Measurements from ENCODE around the gene ZKSCAN1. TPM values are rescaled to one million over a fixed set of nuclear protein-coding genes. Genes with fewer than 3 reads are reported as not detected.

The ZKSCAN1 gene
- total RNA-seq, 1 experiment from 2014 or later = 29.8 TPM

GRCh38 chr7:100088621-100089457 is 73.4 kb downstream of the ZKSCAN1 start, which contains the start of gene COPS6:
Gene COPS6 (plus strand): TSS chr7:100088969. CDS start chr7:100088991, 22 bp downstream.
- Histone ChIP-seq H3K23me2 (ENCODE audit: insufficient read length, low read depth, low read length, poor library complexity, severe bottlenecking) (peaks cover 4% of the 10 kb centered on the region), H3K9ac (ENCODE audit: extremely low read depth, insufficient read length, low read length) (peak within 1 kb of the TSS; percentile 93), H3K27me3 (ENCODE audit: insufficient read depth, low read length) (no peaks in the 10 kb centered on the region), H2BK15ac (ENCODE audit: low read depth, low read length) (no peak within 1 kb of the TSS), H3K79me2 (ENCODE audit: insufficient read depth, low read length) (no peaks in the 10 kb centered on the region), H4K5ac (ENCODE audit: insufficient read length, low read depth, low read length) (no peak within 1 kb of the TSS), H3K27ac (ENCODE audit: insufficient read length, low read depth, low read length) (peak within 1 kb of the TSS; percentile 15), H3T11ph (ENCODE audit: low read length) (no peak within 1 kb of the TSS), H2AK5ac (ENCODE audit: insufficient read length, low read length) (no peak within 1 kb of the TSS), H4K8ac (replicated peaks; ENCODE audit: insufficient read length, low read depth, low read length) (peak within 1 kb of the TSS; percentile 19), H3K56ac (ENCODE audit: insufficient read length, low read depth, low read length) (no peak within 1 kb of the TSS), H3K23ac (ENCODE audit: insufficient read length, low read depth, low read length) (no peak within 1 kb of the TSS), H3K4me1 (ENCODE audit: insufficient read depth, low read length) (no peaks in the 10 kb centered on the region), H3K9me3 (ENCODE audit: control insufficient read depth, low read depth, low read length) (no peaks in the 10 kb centered on the region), H2BK120ac (ENCODE audit: low read depth, low read length, poor library complexity, severe bottlenecking) (no peak within 1 kb of the TSS), H3K18ac (ENCODE audit: insufficient read length, low read depth, low read length) (peak within 1 kb of the TSS; percentile 90), H2BK20ac (ENCODE audit: low read depth, low read length, poor library complexity, severe bottlenecking) (no peak within 1 kb of the TSS), H3K4me2 (ENCODE audit: insufficient read depth, insufficient read length, low read length) (peak within 1 kb of the TSS; percentile 90), H2BK12ac (ENCODE audit: insufficient read length, low read depth, low read length) (no peak within 1 kb of the TSS), H2AFZ (ENCODE audit: low read length) (no peak within 1 kb of the TSS), H4K20me1 (ENCODE audit: control insufficient read depth, insufficient read depth, insufficient read length) (no peaks in the 10 kb centered on the region), H2BK5ac (ENCODE audit: insufficient read length, low read length) (no peak within 1 kb of the TSS), H4K91ac (ENCODE audit: insufficient read length, low read depth, low read length) (no peak within 1 kb of the TSS), H3K4ac (ENCODE audit: low read depth, low read length) (no peak within 1 kb of the TSS), H3K14ac (ENCODE audit: insufficient read depth, low read length) (peak within 1 kb of the TSS; percentile 96), H3K79me1 (ENCODE audit: insufficient read depth, low read depth, low read length, poor library complexity, severe bottlenecking) (no peaks in the 10 kb centered on the region)
- DNase-seq = peak; percentile 78
- Mint-ChIP-seq H3K4me1 (peaks cover 9 to 10% of the 10 kb centered on the region in 2 experiments), H3K27me3 (ENCODE audit: low read depth) (peaks cover 5% of the 10 kb centered on the region), H3K36me3 (ENCODE audit: insufficient read depth in 1 of 3, low read depth in 3 of 3) (peaks cover 39 to 42% (median 41%) of the 10 kb centered on the region in 3 experiments), H3K9me3 (no peaks in the 10 kb centered on the region; a peak in 1 of 5 replicates), H3K27ac (peak within 1 kb of the TSS; percentile 93 to 98 (median 97)), H3K4me3 (peak within 1 kb of the TSS; percentile 96 to 97)
- no CpG with 5 or more reads among the region's 68 CpGs for WGBS (ENCODE audit: extremely low coverage, insufficient read length, low lambda C conversion rate)
- TF ChIP-seq CTCF (conservative IDR thresholded peaks at IDR 0.05) = no peak

Measured in H9 (cell line).